Measurements from ENCODE around the gene ARHGAP21. TPM values are rescaled to one million over a fixed set of nuclear protein-coding genes. Genes with fewer than 3 reads are reported as not detected.

The ARHGAP21 gene
- total RNA-seq, 2 donors from 2014 or later = 38.9 to 44.2 TPM

GRCh38 chr10:24681572-24682088 is 42.1 kb downstream of the ARHGAP21 start:
- WGBS, 2 donors = 38 to 39% methylated on average over 6 of the region's 6 CpGs
- no peak for ATAC-seq
- H3K27me3 ChIP-seq = no peaks in the 10 kb centered on the region
- intact Hi-C loops (cut with DNase I) = no loop called here
- no peak for DNase-seq
- H3K4me3 ChIP-seq = no peak overlapping the region
- H3K9me3 ChIP-seq = no peaks in the 10 kb centered on the region
- peaks cover 30% of the 10 kb centered on the region for H3K4me1 ChIP-seq
- TF ChIP-seq POLR2A (IDR thresholded peaks at IDR 0.05) (no peak), CTCF (IDR thresholded peaks at IDR 0.05) (no peak)
- H3K27ac ChIP-seq = no peak overlapping the region
- no peaks in the 10 kb centered on the region for H3K36me3 ChIP-seq (replicated peaks in 1 of 2; ENCODE audit: insufficient read depth in 1 of 2, low read depth in 2 of 2)

GRCh38 chr10:24680647-24681524 is 42.8 kb downstream of the ARHGAP21 start:
- Histone ChIP-seq H3K4me3 (no peak overlapping the region), H3K36me3 (replicated peaks in 1 of 2; ENCODE audit: insufficient read depth in 1 of 2, low read depth in 2 of 2) (no peaks in the 10 kb centered on the region), H3K27me3 (no peaks in the 10 kb centered on the region), H3K27ac (peak overlapping the region in 1 of 4 donors; percentile 18), H3K9me3 (no peaks in the 10 kb centered on the region), H3K4me1 (peaks cover 27% of the 10 kb centered on the region)
- ATAC-seq = no peak
- 49 to 56% methylated on average over 3 of the region's 3 CpGs for WGBS, 2 donors
- intact Hi-C loops (cut with DNase I) = no loop called here
- no peak for DNase-seq
- TF ChIP-seq CTCF (IDR thresholded peaks at IDR 0.05) (no peak), POLR2A (IDR thresholded peaks at IDR 0.05) (no peak)

GRCh38 chr10:24678757-24679156 is 44.9 kb downstream of the ARHGAP21 start:
- H3K36me3 ChIP-seq (replicated peaks in 1 of 2; ENCODE audit: insufficient read depth in 1 of 2, low read depth in 2 of 2) = no peaks in the 10 kb centered on the region
- H3K4me3 ChIP-seq = no peak overlapping the region
- ATAC-seq = no peak
- no peaks in the 10 kb centered on the region for H3K27me3 ChIP-seq
- H3K27ac ChIP-seq = no peak overlapping the region
- WGBS, 2 donors = 94 to 95% methylated on average over 2 of the region's 2 CpGs
- no peak for TF ChIP-seq CTCF (IDR thresholded peaks at IDR 0.05)
- no peak for TF ChIP-seq POLR2A (IDR thresholded peaks at IDR 0.05)
- intact Hi-C loops (cut with DNase I) = no loop called here
- no peak for DNase-seq
- peaks cover 19% of the 10 kb centered on the region for H3K4me1 ChIP-seq
- no peaks in the 10 kb centered on the region for H3K9me3 ChIP-seq

- WGBS, 2 donors = 92% methylated on average over 5 of the region's 5 CpGs
- DNase-seq = no peak
- TF ChIP-seq POLR2A (IDR thresholded peaks at IDR 0.05) (no peak), CTCF (IDR thresholded peaks at IDR 0.05) (no peak)
- intact Hi-C loops (cut with DNase I) = no loop called here
- Histone ChIP-seq H3K27ac (no peak overlapping the region), H3K4me3 (no peak overlapping the region), H3K27me3 (no peaks in the 10 kb centered on the region), H3K9me3 (no peaks in the 10 kb centered on the region), H3K4me1 (no peaks in the 10 kb centered on the region), H3K36me3 (replicated peaks in 1 of 2; ENCODE audit: insufficient read depth in 1 of 2, low read depth in 2 of 2) (no peaks in the 10 kb centered on the region)
- ATAC-seq = no peak
Observed at GRCh38 chr10:24674892-24675632, 48.6 kb downstream of the ARHGAP21 start.
